ENCODE measurements around the gene CACNB4.
A peak's percentile ranks its signal among the peaks of the same experiment; 100 is the strongest.

The CACNB4 gene

GRCh38 chr2:151833984-151834383 is 264.9 kb downstream of the CACNB4 start:
- H3K9me3 Mint-ChIP-seq (ENCODE audit: low read depth), result no peaks in the 10 kb centered on the region
- H3K4me1 Mint-ChIP-seq (ENCODE audit: low read depth), result peaks cover 6% of the 10 kb centered on the region
- no peaks in the 10 kb centered on the region for H3K27me3 Mint-ChIP-seq
- no peak overlapping the region for H3K4me3 Mint-ChIP-seq
- no peak overlapping the region for H3K27ac Mint-ChIP-seq
- no peaks in the 10 kb centered on the region for H3K36me3 Mint-ChIP-seq

- H3K27ac Mint-ChIP-seq, result no peak overlapping the region
- no peaks in the 10 kb centered on the region for H3K27me3 Mint-ChIP-seq
- H3K4me1 Mint-ChIP-seq (ENCODE audit: low read depth), result peaks cover 25% of the 10 kb centered on the region
Measured at GRCh38 chr2:151830961-151831360, 267.9 kb downstream of the CACNB4 start.

GRCh38 chr2:151828890-151829324 is 269.9 kb downstream of the CACNB4 start:
- peaks cover 37% of the 10 kb centered on the region for H3K4me1 Mint-ChIP-seq (ENCODE audit: low read depth)
- H3K36me3 Mint-ChIP-seq, result no peaks in the 10 kb centered on the region
- H3K27me3 Mint-ChIP-seq, result no peaks in the 10 kb centered on the region
- peak overlapping the region; percentile 90 for H3K4me3 Mint-ChIP-seq
- peak overlapping the region; percentile 94 for H3K27ac Mint-ChIP-seq
- no peaks in the 10 kb centered on the region for H3K9me3 Mint-ChIP-seq (ENCODE audit: low read depth)

More at GRCh38 chr2:151830961-151831360, 267.9 kb downstream of the CACNB4 start:
- no peak overlapping the region for H3K4me3 Mint-ChIP-seq
- no peaks in the 10 kb centered on the region for H3K36me3 Mint-ChIP-seq
- H3K9me3 Mint-ChIP-seq (ENCODE audit: low read depth), result no peaks in the 10 kb centered on the region

GRCh38 chr2:151828143-151828889 is 270.5 kb downstream of the CACNB4 start, which contains the start of gene ARL5A:
Gene ARL5A, minus strand, starts transcription at chr2:151828421. Its CDS starts 245 bp downstream, at chr2:151828176.
- Mint-ChIP-seq H3K4me3 (peak within 1 kb of the TSS; percentile 98), H3K9me3 (ENCODE audit: low read depth) (no peaks in the 10 kb centered on the region), H3K36me3 (no peaks in the 10 kb centered on the region), H3K4me1 (ENCODE audit: low read depth) (peaks cover 43% of the 10 kb centered on the region), H3K27ac (peak within 1 kb of the TSS; percentile 94), H3K27me3 (no peaks in the 10 kb centered on the region)

GRCh38 chr2:151827564-151828142 is 271.2 kb downstream of the CACNB4 start:
- Mint-ChIP-seq H3K9me3 (ENCODE audit: low read depth) (no peaks in the 10 kb centered on the region), H3K36me3 (no peaks in the 10 kb centered on the region), H3K27ac (peak overlapping the region; percentile 84), H3K27me3 (no peaks in the 10 kb centered on the region), H3K4me1 (ENCODE audit: low read depth) (peaks cover 49% of the 10 kb centered on the region), H3K4me3 (peak overlapping the region; percentile 98)

- no peaks in the 10 kb centered on the region for H3K27me3 Mint-ChIP-seq
- H3K4me3 Mint-ChIP-seq, result peak overlapping the region; percentile 98
- H3K4me1 Mint-ChIP-seq (ENCODE audit: low read depth), result peaks cover 57% of the 10 kb centered on the region
- no peaks in the 10 kb centered on the region for H3K9me3 Mint-ChIP-seq (ENCODE audit: low read depth)
- H3K27ac Mint-ChIP-seq, result no peak overlapping the region
- H3K36me3 Mint-ChIP-seq, result no peaks in the 10 kb centered on the region
Measured at GRCh38 chr2:151826737-151827157, 272.1 kb downstream of the CACNB4 start.

- peaks cover 3% of the 10 kb centered on the region for H3K36me3 Mint-ChIP-seq
- H3K9me3 Mint-ChIP-seq (ENCODE audit: low read depth), result no peaks in the 10 kb centered on the region
- no peak overlapping the region for H3K4me3 Mint-ChIP-seq
- H3K27me3 Mint-ChIP-seq, result no peaks in the 10 kb centered on the region
- peaks cover 71% of the 10 kb centered on the region for H3K4me1 Mint-ChIP-seq (ENCODE audit: low read depth)
- no peak overlapping the region for H3K27ac Mint-ChIP-seq
Measured at GRCh38 chr2:151824886-151825285, 274.0 kb downstream of the CACNB4 start.

GRCh38 chr2:151823651-151824050 is 275.2 kb downstream of the CACNB4 start:
- Mint-ChIP-seq H3K4me1 (ENCODE audit: low read depth) (peaks cover 74% of the 10 kb centered on the region), H3K27me3 (no peaks in the 10 kb centered on the region), H3K4me3 (peak overlapping the region; percentile 38), H3K27ac (no peak overlapping the region), H3K36me3 (peaks cover 3% of the 10 kb centered on the region), H3K9me3 (ENCODE audit: low read depth) (no peaks in the 10 kb centered on the region)

- peak overlapping the region; percentile 22 for H3K4me3 Mint-ChIP-seq
- H3K36me3 Mint-ChIP-seq, result peaks cover 9% of the 10 kb centered on the region
- H3K27me3 Mint-ChIP-seq, result no peaks in the 10 kb centered on the region
- H3K27ac Mint-ChIP-seq, result no peak overlapping the region
- H3K4me1 Mint-ChIP-seq (ENCODE audit: low read depth), result peaks cover 63% of the 10 kb centered on the region
- H3K9me3 Mint-ChIP-seq (ENCODE audit: low read depth), result no peaks in the 10 kb centered on the region
Measured at GRCh38 chr2:151819920-151820319, 278.9 kb downstream of the CACNB4 start.

GRCh38 chr2:151817929-151818328 is 280.9 kb downstream of the CACNB4 start:
- Mint-ChIP-seq H3K27ac (no peak overlapping the region), H3K4me3 (no peak overlapping the region), H3K9me3 (ENCODE audit: low read depth) (no peaks in the 10 kb centered on the region), H3K27me3 (no peaks in the 10 kb centered on the region), H3K4me1 (ENCODE audit: low read depth) (peaks cover 46% of the 10 kb centered on the region), H3K36me3 (peaks cover 10% of the 10 kb centered on the region)

- peaks cover 18% of the 10 kb centered on the region for H3K36me3 Mint-ChIP-seq
- no peak overlapping the region for H3K4me3 Mint-ChIP-seq
- H3K27me3 Mint-ChIP-seq, result no peaks in the 10 kb centered on the region
- peaks cover 35% of the 10 kb centered on the region for H3K4me1 Mint-ChIP-seq (ENCODE audit: low read depth)
- H3K27ac Mint-ChIP-seq, result no peak overlapping the region
- no peaks in the 10 kb centered on the region for H3K9me3 Mint-ChIP-seq (ENCODE audit: low read depth)
Measured at GRCh38 chr2:151816843-151817242, 282.0 kb downstream of the CACNB4 start.

GRCh38 chr2:151815821-151816489 is 282.9 kb downstream of the CACNB4 start:
- Mint-ChIP-seq H3K9me3 (ENCODE audit: low read depth) (no peaks in the 10 kb centered on the region), H3K4me1 (ENCODE audit: low read depth) (peaks cover 29% of the 10 kb centered on the region), H3K36me3 (peaks cover 20% of the 10 kb centered on the region), H3K4me3 (no peak overlapping the region), H3K27ac (no peak overlapping the region), H3K27me3 (no peaks in the 10 kb centered on the region)

- H3K36me3 Mint-ChIP-seq, result peaks cover 22% of the 10 kb centered on the region
- no peaks in the 10 kb centered on the region for H3K9me3 Mint-ChIP-seq (ENCODE audit: low read depth)
- H3K4me1 Mint-ChIP-seq (ENCODE audit: low read depth), result peaks cover 10% of the 10 kb centered on the region
- H3K4me3 Mint-ChIP-seq, result no peak overlapping the region
- H3K27ac Mint-ChIP-seq, result peak overlapping the region; percentile 13
- no peaks in the 10 kb centered on the region for H3K27me3 Mint-ChIP-seq
Measured at GRCh38 chr2:151810489-151810888, 288.4 kb downstream of the CACNB4 start.

- H3K27me3 Mint-ChIP-seq, result no peaks in the 10 kb centered on the region
- no peak overlapping the region for H3K4me3 Mint-ChIP-seq
- H3K27ac Mint-ChIP-seq, result no peak overlapping the region
- H3K36me3 Mint-ChIP-seq, result peaks cover 19% of the 10 kb centered on the region
- no peaks in the 10 kb centered on the region for H3K9me3 Mint-ChIP-seq (ENCODE audit: low read depth)
- H3K4me1 Mint-ChIP-seq (ENCODE audit: low read depth), result peaks cover 7% of the 10 kb centered on the region
Measured at GRCh38 chr2:151809073-151809383, 289.8 kb downstream of the CACNB4 start.
